ENCODE results near the gene SARM1. TPM values are rescaled to one million over a fixed set of nuclear protein-coding genes. Genes with fewer than 3 reads are reported as not detected.

SARM1 gene
- total RNA-seq, 1 experiment from 2014 or later, result 6.4 TPM

DNA sequence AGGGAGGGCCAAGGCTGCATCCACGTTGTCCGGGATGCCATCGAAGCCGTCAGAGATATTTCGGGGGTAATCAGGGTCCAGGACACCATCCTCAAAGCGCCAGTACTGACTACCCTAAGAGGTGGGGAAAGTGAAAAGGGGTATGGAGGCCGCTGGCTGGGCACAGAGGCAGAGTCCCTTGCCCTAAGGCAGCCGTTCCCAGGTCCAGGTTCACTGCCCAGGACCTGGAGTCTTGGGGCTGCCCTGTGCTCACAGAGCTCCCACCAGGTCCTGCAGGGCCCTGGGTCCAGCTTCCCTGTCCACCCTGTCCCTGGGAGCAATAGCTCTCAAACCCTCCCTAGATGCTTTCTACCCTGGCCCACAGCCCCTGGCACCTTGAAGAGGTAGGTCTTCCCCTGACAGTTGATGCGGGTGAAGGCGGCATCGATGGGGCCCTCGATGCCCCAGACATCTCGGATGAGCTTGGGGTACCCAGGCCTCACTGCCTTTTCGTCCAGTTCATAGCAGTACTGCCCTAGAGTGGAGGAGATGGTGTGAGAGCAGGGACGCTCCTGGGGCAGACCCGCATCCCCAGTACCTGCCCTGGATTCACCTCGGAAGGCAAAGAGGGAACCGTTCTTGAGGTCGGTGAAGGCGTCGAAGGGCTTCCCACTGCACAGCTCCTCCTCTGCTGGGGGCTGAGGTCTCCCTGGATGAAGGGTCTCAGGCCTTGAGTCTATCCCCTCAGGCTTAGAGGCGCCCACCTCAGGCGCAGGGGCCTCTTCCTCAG, 2.4 kb upstream of the SARM1 start:
- DNase-seq (ENCODE audit: low read depth), result no peak

DNA sequence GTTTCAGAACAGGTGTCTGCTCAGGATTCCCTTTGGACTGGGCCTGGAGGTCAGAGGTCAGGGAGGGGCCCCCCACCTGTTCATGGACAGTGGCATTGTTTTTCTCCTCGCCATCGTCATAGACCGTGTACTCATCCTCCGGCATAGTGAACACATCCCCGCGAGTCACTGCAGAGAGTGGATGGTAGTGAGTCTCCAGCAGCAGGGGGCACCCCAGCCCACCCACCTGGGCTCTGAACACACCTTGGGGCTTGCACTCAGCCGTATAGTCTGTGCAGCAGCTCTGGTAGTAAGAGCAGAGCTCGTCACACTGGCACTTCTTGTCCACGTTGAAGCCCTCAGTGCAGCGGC, 1.8 kb upstream of the SARM1 start:
- no peak for DNase-seq (ENCODE audit: low read depth)

DNA sequence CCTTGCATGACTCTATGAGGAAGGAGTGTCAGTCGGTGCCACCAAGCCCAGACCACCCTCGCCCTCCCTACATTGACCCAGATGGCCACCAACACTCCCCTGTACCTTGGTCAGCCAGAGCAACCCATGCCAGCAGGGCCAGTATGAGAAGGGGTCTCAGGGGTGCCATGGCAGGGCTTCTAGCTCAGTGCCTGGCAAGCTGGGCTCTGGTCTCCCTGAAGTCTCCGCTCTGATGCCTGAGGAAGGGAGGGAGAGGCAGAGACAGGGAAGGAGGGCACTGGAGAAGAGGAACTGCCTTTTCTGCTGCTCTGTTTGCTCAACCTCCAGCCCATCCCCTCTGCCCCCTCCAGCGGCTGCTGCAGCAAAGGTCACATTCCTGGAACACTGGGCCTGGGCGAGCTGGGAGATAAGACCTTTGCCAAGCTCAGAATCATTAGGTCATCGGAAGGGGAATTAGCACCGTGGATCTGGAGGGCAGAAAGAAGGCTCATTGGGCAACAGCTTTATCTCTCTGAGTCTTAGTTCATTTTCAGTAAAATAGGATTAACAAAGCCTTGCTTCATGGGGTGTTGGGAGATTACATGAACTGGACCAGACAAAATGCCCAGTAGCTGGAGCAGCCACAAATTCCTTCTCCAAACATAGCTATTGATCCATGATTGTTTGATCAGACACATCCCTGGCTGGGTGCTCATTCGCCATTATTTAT, 1.3 kb upstream of the SARM1 start, which contains the start of gene VTN:
Gene VTN (minus strand): TSS at position 273 of the 709 bp plus-strand sequence. CDS start 104 bp downstream, at position 169.
- DNase-seq (ENCODE audit: low read depth), result peak; percentile 46

DNA sequence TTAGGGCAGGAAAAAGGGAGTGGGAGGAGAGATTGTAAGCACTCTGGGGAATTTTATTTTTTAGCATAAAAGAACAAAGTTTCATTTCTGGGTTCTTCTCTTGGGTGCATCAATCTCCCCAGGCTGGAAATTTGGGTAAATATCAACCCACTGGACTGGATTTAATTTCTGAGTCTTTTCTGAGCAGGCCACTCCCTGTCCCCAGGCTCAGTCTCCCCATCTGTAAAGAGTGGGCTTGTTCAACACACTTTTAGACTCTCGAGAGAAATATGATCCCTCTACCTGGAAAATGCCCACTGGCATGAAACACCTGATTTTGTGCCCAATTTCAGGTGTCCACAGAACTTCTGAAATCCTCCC, 770 bp upstream of the SARM1 start:
- DNase-seq (ENCODE audit: low read depth), result no peak

DNA sequence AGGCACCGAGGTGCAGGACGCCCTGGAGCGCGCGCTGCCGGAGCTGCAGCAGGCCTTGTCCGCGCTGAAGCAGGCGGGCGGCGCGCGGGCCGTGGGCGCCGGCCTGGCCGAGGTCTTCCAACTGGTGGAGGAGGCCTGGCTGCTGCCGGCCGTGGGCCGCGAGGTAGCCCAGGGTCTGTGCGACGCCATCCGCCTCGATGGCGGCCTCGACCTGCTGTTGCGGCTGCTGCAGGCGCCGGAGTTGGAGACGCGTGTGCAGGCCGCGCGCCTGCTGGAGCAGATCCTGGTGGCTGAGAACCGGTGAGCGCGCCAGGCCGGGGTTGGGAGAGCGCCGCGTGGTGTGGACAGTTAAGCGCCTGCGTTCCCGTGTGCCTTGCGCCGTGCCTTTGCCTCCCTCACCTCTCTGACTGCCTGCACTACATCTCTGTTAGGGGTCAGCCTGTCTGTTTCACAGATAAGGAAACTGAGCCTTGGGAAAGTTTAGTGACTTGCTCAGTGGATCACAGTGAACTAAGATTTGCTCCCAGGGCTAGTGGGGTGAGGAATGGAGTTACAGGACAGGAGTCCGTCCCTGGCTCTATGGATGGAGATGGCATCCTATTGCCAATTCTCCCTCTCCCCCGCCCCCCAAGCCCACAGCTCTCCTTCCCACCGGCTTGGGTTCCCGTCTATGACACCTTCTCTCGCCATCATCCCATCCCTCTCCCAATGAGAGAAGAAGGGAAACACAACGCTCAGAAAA, 880 bp downstream of the SARM1 start:
- peak; percentile 30 for DNase-seq (ENCODE audit: low read depth)

DNA sequence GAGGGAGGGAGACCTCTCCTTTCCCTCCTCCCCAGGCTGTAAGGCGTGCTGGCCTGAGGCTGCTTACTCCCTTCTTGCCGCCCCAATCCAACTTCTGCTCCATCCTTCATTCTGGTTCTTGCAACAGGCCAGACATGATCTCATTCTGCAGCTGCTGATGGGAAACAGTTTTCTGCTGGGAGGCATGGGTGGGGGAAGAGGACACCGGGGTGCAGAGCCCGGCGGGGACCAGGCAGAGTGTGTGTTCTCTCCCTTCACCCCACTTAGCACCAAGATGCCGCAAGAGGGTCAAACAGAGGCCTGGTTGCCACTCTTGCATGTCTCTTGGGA, 1.4 kb downstream of the SARM1 start:
- DNase-seq (ENCODE audit: low read depth), result no peak

DNA sequence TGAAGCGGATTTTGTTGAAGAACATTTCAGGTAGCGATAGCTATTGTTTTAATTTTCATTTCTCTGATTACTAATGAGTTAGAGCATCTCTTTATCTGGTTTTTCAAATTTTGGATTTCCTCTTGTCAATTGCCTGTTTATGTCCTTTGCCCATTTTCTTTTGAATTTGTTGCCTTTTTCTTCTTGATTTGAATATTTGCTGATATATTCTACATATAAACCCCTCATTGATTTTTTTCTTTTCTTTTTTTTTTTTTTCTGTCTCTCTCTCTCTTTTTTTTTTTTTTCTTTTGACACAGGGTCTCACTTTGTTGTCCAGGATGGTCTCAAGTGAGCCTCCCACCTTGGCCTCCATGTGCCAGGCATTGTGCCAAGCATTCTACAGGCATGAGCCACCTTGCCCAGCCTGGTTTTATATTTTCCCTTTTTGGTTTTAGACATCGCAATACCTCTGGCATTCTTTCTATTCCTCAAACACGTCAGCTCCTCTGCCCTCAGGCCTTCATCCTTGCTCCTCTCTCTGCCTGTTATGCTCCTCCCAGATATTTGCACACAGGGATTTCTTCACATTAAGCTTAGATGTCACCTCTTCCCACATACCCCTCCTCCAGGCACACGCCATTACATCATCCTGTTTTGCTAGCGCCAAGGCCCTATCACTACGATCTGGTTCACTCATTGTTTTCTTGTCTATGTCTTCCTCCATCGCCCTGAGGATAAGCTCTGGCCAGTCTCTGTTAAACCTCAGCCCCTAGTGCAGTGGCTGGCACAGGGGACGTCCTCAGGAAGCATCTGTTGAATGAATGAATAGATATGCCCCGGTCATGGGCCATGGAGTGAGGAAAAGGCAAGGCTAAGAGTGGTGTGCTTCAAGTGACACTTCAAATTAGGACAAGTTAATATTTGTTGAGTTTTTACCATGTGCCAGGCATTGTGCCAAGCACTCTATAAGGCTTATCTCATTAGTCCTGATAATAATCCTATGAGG, 8.6 kb downstream of the SARM1 start:
- DNase-seq (ENCODE audit: low read depth), result peak; percentile 97

DNA sequence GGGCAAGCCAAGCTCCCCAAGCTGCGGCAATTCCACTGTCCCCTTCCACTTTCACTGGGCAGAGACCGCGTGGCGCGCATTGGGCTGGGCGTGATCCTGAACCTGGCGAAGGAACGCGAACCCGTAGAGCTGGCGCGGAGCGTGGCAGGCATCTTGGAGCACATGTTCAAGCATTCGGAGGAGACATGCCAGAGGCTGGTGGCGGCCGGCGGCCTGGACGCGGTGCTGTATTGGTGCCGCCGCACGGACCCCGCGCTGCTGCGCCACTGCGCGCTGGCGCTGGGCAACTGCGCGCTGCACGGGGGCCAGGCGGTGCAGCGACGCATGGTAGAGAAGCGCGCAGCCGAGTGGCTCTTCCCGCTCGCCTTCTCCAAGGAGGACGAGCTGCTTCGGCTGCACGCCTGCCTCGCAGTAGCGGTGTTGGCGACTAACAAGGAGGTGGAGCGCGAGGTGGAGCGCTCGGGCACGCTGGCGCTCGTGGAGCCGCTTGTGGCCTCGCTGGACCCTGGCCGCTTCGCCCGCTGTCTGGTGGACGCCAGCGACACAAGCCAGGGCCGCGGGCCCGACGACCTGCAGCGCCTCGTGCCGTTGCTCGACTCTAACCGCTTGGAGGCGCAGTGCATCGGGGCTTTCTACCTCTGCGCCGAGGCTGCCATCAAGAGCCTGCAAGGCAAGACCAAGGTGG, 9.8 kb downstream of the SARM1 start:
- DNase-seq (ENCODE audit: low read depth), result no peak

DNA sequence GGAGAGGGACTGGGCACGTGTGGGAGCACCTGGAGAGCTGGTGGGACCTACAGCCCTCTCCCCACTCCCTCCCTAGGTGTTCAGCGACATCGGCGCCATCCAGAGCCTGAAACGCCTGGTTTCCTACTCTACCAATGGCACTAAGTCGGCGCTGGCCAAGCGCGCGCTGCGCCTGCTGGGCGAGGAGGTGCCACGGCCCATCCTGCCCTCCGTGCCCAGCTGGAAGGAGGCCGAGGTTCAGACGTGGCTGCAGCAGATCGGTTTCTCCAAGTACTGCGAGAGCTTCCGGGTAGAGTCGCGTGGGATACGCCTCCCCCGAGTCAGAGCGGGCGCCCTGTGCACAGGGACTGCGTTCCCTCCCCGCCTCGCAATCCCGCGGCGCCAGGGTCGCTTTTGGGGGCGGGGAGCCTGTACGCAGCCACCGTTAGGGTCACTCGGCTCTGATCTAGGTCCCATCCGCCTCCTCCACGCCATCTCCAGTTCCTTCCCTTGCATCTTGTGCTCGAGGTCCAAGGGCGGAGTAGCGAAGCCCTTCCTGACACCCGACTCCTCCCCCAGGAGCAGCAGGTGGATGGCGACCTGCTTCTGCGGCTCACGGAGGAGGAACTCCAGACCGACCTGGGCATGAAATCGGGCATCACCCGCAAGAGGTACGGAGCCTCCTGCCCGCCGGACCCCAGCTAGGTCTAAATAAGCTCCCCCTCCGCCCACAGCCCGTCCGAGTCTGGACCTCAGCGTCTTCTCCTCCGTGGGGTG, 13.0 kb downstream of the SARM1 start:
- DNase-seq (ENCODE audit: low read depth), result no peak

DNA sequence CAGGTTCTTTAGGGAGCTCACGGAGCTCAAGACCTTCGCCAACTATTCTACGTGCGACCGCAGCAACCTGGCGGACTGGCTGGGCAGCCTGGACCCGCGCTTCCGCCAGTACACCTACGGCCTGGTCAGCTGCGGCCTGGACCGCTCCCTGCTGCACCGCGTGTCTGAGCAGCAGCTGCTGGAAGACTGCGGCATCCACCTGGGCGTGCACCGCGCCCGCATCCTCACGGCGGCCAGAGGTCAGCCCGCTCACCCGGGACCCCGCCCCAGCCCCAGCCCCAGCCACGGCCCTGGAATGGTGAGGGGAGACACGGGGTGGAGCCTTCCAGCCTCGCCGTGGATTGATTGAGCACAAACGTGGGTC, 13.5 kb downstream of the SARM1 start:
- no peak for DNase-seq (ENCODE audit: low read depth)

DNA sequence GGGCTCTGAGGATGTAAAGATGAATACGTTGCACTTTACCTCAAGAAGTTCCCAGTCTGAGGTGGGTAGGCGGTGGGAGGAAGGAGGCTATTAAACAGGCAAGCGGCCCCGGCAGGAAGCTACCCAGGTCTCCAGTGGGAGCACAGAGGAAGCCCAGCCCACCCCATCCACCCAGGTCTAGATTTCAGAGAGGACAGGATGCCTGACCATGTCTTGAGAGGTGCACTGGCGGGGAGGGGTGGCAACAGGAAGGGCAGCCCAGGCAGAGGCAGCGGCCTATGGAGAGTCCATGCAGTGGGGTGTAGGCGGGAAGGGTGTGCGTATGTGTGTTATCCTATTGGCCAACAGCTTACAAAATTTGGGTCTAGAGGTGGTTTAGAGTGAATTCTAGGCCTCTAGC, 13.9 kb downstream of the SARM1 start:
- no peak for DNase-seq (ENCODE audit: low read depth)

DNA sequence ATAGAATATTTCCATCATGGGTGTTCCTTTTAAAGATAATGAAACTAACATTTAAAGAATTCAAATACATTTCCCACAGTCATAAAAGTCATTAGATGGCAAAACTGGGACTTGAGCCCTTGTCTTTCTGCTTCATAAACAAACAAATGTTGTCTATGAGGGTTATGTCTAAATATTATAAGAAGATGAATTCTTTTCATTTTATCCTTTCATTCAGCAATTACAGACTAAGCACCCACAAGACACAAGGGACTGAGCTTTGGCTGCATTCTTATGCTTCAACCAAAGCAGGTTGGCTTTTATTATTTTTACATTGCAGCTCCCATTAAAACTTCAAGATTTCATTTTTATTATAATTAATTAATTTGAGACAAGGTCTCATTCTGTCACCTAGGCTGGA, 14.9 kb downstream of the SARM1 start:
- DNase-seq (ENCODE audit: low read depth), result no peak

DNA sequence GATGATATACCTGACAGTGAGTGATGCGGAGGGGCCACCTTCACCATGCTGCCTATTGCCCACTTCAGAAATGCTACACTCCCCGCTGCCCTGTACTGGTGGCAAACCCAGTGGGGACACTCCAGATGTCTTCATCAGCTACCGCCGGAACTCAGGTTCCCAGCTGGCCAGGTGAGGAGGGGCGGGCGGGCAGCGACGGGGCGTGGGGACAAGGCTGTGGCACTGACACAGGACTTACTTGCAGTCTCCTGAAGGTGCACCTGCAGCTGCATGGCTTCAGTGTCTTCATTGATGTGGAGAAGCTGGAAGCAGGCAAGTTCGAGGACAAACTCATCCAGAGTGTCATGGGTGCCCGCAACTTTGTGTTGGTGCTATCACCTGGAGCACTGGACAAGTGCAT, 16.6 kb downstream of the SARM1 start:
- no peak for DNase-seq (ENCODE audit: low read depth)

DNA sequence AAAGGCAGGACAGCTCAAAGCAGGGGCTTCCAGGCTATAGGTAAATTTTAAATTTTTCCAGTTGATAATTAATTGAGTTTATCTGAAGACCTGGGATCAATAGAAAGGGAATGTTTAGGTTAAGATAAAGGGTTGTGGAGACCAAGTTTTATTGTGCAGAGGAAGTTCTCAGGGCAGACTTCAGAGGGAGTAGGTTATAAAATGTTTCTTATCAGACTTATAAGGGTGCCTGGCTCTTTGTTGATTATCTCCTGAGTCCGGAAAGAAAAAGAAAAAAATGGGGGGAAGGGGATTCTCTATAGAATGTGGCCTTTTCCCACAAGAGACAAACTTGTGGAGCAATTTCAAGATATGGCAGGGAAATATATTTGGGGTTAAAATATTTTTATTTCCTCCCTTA, 18.6 kb downstream of the SARM1 start:
- no peak for DNase-seq (ENCODE audit: low read depth)

DNA sequence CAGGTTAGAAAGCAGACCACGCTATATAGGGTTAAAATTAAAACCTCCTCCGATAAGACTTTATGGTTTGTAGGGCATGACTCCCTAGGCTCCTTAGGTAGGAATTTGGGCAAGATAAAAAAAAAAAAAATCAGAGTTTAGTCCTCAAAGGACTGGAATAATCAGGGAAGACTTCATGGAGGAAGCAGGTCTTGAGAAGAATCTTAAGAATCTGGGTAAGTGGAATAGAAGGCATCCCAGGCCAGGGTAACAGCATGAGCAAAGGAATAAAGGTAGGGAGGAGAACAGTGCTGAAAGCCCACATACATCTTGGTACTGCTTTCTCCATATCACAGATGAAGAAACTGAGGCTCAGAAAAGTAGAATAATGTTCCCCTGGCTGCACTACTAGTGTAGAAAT, 19.1 kb downstream of the SARM1 start:
- no peak for DNase-seq (ENCODE audit: low read depth)

DNA sequence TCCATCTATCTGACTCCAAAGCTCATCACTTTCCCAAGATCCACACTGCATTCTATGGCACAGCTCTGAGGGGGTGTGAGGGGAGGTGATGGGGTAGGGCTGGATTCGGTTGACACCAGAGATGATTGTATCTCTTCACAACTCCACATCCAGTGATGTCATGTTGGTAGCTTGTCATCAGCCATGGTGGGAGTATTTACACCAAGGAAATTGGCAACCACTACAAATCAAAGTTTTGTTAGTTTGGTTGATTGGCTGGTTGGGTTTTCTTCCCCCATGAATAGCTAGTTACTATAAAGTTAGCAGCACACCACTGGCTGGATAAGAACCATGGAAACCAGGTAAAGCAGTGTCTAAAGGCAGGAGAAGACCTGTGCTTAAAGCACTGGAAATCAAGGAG, 19.5 kb downstream of the SARM1 start:
- no peak for DNase-seq (ENCODE audit: low read depth)

DNA sequence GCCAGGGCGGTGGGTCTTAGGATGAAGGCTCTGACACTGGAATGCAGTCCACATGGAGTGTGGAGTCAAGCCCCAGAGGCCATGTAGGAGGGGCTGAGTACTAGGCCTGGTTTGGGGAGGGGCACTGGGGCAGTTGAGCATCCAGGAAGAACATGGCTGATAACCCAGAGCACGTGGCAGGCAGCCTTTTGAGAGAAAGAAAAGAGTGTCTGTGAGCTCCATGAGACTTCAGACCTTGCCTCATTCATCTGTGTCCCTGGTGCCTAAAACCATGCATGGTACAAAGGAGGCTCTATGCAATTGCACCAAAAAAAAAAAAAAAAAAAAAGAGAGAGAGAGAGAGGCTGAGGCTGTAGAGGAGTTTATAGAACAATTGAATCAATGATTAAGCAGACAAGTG, 19.9 kb downstream of the SARM1 start:
- DNase-seq (ENCODE audit: low read depth), result no peak

DNA sequence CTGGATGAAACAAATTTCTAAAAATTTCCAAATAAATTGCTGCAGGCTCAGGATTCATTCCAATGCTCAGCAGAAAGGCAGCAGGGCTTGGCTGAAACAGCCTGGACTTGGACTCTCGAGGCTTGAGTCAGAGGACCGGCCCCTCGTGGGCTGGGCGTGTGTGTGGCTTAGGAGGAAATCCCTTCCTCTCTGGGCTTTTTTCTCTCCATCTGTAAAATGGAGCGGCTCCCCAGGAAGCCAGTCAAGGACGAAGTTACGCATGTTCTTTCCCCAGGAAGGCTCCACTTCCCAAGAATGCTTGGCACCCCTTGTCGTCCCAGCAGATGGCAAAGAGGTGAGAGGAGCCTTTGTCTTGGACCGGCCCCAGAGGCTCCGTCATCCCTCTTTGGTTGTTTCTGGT, 21.0 kb downstream of the SARM1 start:
- DNase-seq (ENCODE audit: low read depth), result no peak

DNA sequence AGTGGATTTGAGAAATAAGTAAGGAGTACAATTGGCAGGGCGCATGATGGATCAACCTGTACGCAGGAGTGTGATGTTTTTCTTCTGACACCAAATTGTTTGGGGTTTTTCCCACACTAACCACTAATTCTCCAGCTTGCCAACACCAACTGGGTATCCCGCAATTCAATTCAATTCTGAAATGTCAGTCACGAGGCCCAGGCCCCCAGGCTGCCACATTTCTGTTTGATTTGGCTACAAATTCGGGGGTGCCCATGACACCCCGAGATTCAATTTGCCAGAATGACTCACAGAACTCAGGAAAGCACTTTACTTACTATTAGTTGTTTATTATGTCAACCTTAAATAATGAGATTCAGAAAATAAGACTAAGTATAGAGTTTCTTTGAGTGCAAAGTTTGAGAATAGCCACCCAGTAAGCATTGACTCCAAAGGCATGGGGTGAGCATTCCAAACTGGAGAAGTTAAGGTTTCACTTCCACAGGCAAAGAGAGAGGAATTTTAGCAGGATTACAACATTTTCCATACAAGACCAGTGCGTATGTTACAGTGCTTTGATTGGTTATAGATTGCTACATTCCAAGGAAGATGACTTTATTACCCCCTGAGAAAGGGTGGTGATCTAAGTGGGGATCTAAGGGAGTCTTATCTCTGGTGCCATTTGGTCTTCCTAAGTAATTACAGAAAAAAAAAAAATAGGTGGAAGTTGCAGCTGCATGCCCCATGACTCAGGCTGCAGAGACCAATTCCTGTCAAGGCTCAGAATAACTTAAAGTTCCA, 23.0 kb downstream of the SARM1 start:
- DNase-seq (ENCODE audit: low read depth), result peak; percentile 11

DNA sequence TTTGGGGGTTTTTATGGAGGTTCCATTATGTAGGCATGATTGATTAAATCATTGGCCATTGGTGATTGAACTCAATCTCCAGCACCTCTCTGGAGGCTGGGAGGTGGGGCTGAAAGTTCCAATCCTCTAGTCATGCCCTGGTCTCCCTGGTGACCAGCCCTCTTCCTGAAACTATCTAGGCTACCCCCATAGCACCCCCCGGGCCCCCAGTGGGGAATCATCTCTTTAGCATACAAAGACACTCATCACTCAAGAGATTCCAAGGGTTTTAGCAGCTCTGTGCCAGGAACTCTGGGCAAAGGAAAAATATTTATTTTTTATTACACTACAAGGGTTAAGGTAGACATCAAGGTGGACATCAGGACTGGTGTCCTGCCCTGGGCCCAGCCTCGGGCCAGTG, 23.9 kb downstream of the SARM1 start:
- no peak for DNase-seq (ENCODE audit: low read depth)
